ENCODE measurements around the gene CBFA2T2.

Gene CBFA2T2

DNA sequence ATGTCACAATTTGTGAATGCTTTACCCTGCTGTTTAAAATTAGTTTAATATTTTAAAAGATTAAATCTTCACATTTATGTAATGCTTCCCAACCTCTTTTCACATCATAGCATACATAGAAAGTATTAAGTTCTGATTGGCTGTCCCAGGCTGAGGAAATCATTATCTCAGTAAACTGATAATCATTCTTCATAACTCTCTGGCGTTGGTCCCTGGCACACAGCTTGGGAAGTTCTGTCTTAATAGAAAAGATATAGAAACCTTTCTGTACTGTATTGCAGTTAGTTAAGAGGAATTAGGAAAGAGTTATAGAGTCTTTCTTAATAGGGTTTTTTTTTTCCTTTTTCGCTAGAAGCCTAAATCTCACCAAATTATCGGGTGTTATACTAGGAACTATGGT is 85.4 kb downstream of the CBFA2T2 start:
- no peak for DNase-seq (ENCODE audit: low read depth in 2 of 2)

- no peak for DNase-seq (ENCODE audit: low read depth in 2 of 2)
Measured at GRCh38 chr20:33576432-33577125, 86.7 kb downstream of the CBFA2T2 start.

GRCh38 chr20:33578510-33578909 is 88.6 kb downstream of the CBFA2T2 start:
- no peak for DNase-seq (ENCODE audit: low read depth in 2 of 2)

DNA sequence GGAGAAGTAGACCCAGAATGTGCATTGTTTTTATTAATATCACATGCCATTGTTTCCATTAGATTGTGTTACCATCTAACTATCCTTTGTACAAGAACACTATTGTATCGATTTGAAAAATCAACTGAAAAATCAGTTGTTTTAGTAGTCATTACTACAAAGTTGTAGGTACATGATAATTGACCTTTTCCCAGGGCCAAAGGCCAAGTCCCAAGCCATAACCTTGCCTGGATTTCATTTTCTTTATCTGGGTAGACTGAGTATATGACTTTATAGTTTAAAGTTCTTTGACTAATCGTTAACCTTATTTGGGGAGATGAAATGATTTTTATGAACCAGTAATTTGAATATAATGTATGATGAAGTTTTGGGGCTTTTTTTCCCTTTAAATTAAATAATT is 93.2 kb downstream of the CBFA2T2 start:
- DNase-seq (ENCODE audit: low read depth in 2 of 2): no peak

GRCh38 chr20:33584976-33585375 is 95.1 kb downstream of the CBFA2T2 start:
- no peak for DNase-seq (ENCODE audit: low read depth in 2 of 2)

GRCh38 chr20:33585413-33585812 is 95.5 kb downstream of the CBFA2T2 start:
- no peak for DNase-seq (ENCODE audit: low read depth in 2 of 2)

- no peak for DNase-seq (ENCODE audit: low read depth in 2 of 2)
Measured at GRCh38 chr20:33589059-33589458, 99.2 kb downstream of the CBFA2T2 start.

GRCh38 chr20:33591901-33592300 is 102.0 kb downstream of the CBFA2T2 start:
- peak; percentile 35 to 49 for DNase-seq (ENCODE audit: low read depth in 2 of 2)

DNA sequence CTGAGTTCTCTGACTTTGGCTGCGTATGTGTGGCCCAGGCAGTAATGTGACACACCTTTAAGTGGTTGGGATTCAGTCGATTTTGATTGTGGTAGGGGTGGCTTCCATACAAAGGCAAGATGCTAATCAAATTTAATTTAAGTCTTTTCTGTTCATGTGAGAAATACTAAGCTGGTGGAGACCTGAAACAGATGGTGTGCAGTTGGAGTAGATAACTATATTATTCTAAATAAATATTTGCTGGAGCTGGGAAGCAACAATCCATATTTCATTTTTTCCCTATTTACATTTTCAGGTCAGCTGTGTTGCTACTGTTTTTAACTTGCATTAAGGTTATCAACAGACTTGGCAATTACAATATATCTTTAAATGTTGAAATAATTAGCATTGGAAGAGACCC is 104.8 kb downstream of the CBFA2T2 start:
- DNase-seq (ENCODE audit: low read depth in 2 of 2): no peak

GRCh38 chr20:33600414-33600813 is 110.5 kb downstream of the CBFA2T2 start:
- DNase-seq (ENCODE audit: low read depth in 2 of 2): no peak

GRCh38 chr20:33600981-33601380 is 111.1 kb downstream of the CBFA2T2 start:
- no peak for DNase-seq (ENCODE audit: low read depth in 2 of 2)

DNA sequence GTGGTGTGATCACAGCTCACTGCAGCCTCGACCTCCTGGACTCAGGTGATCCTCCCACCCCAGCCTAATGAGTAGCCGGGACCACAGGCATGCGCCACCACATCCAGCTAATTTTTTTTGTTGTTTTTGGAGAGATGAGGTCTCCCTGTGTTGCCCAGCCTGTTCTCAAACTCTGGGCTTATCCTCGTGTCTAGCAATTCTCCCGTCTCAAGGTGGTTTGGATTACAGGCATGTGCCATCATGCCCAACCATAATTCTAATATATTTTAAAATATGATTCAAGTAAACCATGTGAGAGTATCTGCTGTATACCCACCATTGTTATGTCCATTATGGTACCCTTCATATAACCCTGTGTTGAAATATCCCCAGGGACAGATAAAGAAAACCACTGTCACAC is 112.0 kb downstream of the CBFA2T2 start:
- DNase-seq (ENCODE audit: low read depth in 2 of 2): no peak

GRCh38 chr20:33602826-33603590 is 113.1 kb downstream of the CBFA2T2 start:
- DNase-seq (ENCODE audit: low read depth in 2 of 2): no peak

DNA sequence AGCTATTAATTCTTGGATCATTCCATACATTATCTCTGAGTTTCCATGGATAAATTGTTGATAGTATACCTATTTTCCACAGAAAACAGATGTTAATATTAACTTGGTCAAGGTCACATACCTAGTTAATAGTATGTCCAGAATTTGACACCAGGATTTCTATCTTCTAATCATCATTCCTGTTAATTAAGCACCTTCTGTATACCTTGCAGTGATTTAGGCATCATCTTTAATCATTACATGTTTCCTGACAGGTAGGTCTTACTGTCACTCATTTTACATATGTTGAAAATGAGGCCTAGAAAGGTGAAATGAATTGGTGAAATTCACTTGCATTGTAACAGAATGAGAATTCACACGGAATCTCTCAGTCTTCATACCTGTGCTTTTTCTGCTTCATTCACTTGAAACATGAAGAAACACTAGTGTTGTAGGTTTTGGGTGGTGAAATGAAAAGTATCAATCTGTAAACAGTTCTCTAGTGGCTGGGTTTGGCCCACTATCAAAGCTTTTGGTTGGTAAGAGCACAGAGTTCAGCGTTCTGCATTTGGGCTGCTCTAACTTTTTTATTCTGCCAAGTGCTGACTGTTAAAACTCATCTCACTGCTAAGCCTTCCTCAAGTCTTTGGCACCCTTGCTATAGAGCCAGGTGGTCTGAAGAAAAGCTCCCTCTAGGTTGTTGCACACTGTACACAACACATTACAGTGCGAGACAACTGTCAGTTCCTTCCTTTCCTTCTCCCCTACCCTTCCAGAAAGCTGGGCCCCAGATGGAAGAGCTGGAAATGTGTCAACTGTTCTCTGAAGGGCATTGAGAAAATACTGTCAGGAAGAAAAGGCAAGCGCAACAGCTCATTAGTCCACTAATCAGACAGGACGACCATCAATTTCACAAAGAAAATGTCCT is 114.4 kb downstream of the CBFA2T2 start:
- no peak for DNase-seq (ENCODE audit: low read depth in 2 of 2)

- DNase-seq (ENCODE audit: low read depth in 2 of 2): no peak
Measured at GRCh38 chr20:33604991-33605370, 115.1 kb downstream of the CBFA2T2 start.

DNA sequence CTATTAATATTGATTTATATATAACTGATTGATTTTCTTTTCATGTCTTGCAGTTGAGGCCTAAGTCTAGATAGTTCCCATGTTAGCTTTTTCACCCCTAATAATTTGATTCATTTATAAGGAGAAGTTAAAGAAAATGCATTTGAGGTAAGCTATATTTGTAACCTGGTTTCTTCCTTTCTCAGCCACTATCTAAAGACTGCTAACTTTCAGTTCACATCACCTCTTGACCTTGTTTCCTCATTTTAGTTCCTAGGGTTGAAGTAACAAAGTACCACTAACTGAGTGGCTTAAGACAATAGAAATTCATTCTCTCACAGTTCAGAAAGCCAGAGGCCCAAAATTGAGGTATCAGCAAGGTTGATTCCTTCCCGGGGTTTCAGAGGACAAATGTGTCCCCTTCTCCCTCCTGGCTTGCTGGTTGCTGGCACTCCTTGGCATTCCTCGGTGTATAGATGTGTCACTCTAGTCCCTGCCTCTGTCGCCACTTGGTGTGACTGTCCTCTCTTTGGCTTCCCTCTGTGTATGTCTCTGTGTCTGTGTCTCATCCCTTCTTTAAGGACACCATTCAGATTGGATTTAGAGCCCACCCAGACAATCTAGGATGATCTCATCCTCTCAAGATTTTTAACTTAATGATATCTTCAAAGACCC is 116.3 kb downstream of the CBFA2T2 start:
- no peak for DNase-seq (ENCODE audit: low read depth in 2 of 2)

- no peak for DNase-seq (ENCODE audit: low read depth in 2 of 2)
Measured at GRCh38 chr20:33609504-33609903, 119.6 kb downstream of the CBFA2T2 start.

DNA sequence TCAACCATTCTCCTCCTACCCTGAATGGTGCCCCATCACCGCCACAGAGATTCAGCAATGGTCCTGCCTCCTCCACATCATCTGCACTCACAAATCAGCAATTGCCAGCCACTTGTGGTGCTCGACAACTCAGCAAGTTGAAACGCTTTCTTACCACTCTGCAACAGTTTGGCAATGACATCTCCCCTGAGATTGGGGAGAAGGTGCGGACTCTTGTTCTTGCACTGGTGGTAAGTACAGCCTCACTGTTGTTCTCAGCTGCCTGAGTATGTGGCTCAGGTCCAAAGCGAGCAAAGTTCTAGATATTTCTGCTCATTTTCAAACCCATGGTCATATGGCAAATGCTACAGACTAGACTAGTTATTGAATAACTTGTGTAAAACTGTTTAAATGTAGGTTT is 121.2 kb downstream of the CBFA2T2 start:
- DNase-seq (ENCODE audit: low read depth in 2 of 2): no peak

DNA sequence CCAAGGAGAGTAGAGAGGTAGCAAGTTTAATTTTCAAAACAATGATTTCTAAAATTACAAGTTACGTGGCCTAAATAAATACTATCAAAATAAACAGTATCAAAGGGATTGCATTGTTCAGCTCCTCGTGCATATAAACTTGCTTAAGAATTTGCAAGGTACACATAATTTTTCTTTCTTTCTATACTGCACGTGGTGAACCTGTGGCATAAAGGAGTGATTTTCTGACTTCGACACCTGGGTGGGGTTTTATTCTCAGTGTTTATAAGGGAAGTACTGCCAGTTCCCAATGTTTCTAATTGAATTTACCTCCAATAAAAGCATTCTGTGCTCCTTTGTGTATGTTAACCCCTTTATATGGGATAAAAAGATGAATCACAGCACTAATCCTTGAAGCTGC is 122.1 kb downstream of the CBFA2T2 start:
- DNase-seq (ENCODE audit: low read depth in 2 of 2): no peak

- no peak for DNase-seq (ENCODE audit: low read depth in 2 of 2)
Measured at GRCh38 chr20:33621717-33622400, 132.0 kb downstream of the CBFA2T2 start.

DNA sequence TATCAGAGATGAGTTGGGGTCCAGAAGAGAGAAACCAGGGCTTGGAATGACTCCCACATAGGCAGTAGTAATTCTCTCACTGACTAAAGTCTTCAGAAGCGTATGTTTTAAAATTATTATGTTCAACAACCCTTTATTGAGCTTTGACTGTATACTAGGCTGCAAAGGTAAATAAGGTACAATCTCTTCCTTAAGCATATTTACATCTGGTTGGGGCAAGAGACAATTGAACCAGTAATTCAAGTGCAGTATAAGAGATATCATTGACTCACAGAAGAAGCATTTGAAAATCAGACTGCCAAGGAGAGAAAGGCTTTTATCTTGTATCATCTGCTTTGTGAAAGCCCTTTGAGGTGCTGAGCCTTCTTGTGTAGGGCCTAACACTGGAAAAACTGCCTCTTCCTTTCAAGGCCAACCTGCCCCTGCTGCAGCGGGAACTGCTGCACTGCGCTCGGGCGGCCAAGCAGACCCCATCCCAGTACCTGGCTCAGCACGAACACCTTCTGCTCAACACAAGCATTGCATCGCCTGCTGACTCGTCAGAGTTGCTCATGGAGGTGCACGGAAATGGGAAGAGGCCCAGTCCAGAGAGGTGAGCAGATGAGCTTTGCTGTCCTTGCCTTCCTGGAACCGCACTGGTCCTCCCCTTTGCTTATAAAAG is 132.9 kb downstream of the CBFA2T2 start:
- DNase-seq (ENCODE audit: low read depth in 2 of 2): no peak

Measured in stimulated activated CD8-positive, alpha-beta memory T cell treated with anti-CD3 and anti-CD28 coated beads, Interleukin-7, amount 100 ng/mL, for 4 hours (primary cell).